ENCODE results near the gene ELMO3. TPM values are rescaled to one million over a fixed set of nuclear protein-coding genes. Genes with fewer than 3 reads are reported as not detected.

ELMO3 gene
- total and polyA plus RNA-seq, 2 of the 13 experiments (the other 11 are each of a cell fraction or from before 2014, with no cell fraction given) = 2.6 to 4.0 TPM

DNA sequence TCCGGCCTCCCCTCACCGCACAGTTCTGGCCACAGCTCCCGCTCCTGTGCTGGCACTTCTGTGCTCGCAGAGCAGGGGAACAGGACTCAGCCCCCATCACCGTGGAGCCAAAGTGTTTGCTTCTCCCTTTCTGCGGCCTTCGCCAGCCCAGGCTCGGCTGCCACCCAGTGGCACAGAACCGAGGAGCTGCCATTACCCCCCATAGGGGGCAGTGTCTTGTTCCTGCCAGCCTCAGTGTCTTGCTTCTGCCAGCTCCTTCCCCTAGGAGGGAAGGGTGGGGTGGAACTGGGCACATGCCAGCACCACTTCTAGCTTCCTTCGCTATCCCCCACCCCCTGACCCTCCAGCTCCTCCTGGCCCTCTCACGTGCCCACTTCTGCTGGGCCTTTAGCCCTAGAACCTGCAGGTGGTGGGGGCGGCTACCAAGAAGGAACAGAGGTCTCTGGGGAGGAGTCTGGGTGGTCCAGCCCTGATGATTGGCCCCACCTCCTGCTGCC, 645 bp upstream of the ELMO3 start:
- peaks cover 8% of the 10 kb centered on the region for H3K79me2 ChIP-seq (ENCODE audit: insufficient read depth, low read length)
- no peak overlapping the region for H3K4me2 ChIP-seq (ENCODE audit: low read depth, low read length)
- intact Hi-C loops (cut with micrococcal nuclease; ENCODE audit: unreplicated experiment) = no loop called here
- no peak overlapping the region for H3K9ac ChIP-seq (ENCODE audit: insufficient read depth, low read depth, low read length)
- no peaks in the 10 kb centered on the region for H3K27me3 ChIP-seq (ENCODE audit: control insufficient read depth in 1 of 2, insufficient read depth in 2 of 2, low read length in 2 of 2)
- peak overlapping the region; percentile 4 for H3K27ac ChIP-seq (ENCODE audit: extremely low read length, insufficient read depth, low read length)
- no peaks in the 10 kb centered on the region for H4K20me1 ChIP-seq (ENCODE audit: insufficient read depth, low read length)
- H3K4me3 ChIP-seq (replicated peaks in 1 of 3; ENCODE audit: insufficient read depth in 1 of 3, low read depth in 2 of 3, low read length in 3 of 3) = no peak overlapping the region
- POLR2A ChIA-PET = interaction anchor here (0.9 to 1.8 kb wide), 6 partner anchors 8 to 49 kb away, joined by 3 to 7 read pairs (median 5); partner anchors contain the start of genes FHOD1, NOL3 and TMEM208
- FAIRE-seq = no peak
- peak; percentile 25 for ATAC-seq
- CTCF ChIA-PET (ENCODE audit: low intra/inter-chr PET ratio, low total read pairs) = no interaction called here
- WGBS (ENCODE audit: low lambda C conversion rate) = 92% methylated on average over 12 of the region's 12 CpGs
- H3K36me3 ChIP-seq (replicated peaks in 1 of 2; ENCODE audit: control insufficient read depth in 1 of 2, insufficient read depth in 2 of 2, low read length in 2 of 2) = peaks cover 53 to 79% of the 10 kb centered on the region in 2 experiments
- peaks cover 11% of the 10 kb centered on the region for H3K4me1 ChIP-seq (ENCODE audit: insufficient read depth, low read length)
- in situ Hi-C loops (cut with HindIII; ENCODE audit: extremely low pct_ligation_motif_present, low pct_unique_long_range_greater_than_20kb) = no loop called here
- TF ChIP-seq RAD21 (CRISPR knock-in tag; IDR thresholded peaks at IDR 0.05) = peak; percentile 47; the same call in 1 of the 2 replicates
- TF ChIP-seq SOX5 (CRISPR knock-in tag; IDR thresholded peaks at IDR 0.05; ENCODE audit: borderline replicate concordance) = no peak
- peak; percentile 62 for TF ChIP-seq AGO2 (optimal IDR thresholded peaks at IDR 0.05; ENCODE audit: low read depth, low read length)
- peak; percentile 13; the same call in 1 of the 2 replicates for TF ChIP-seq ZNF768 (CRISPR knock-in tag; IDR thresholded peaks at IDR 0.05)
- 0 out of 2 replicates have a peak, but pooled peaks have one; percentile 16 for TF ChIP-seq KDM2A (CRISPR knock-in tag; IDR thresholded peaks at IDR 0.05; ENCODE audit: borderline replicate concordance, low read depth)
- TF ChIP-seq STAG1 (CRISPR knock-in tag; IDR thresholded peaks at IDR 0.05) = peak; percentile 34
- TF ChIP-seq, protein P1, sequence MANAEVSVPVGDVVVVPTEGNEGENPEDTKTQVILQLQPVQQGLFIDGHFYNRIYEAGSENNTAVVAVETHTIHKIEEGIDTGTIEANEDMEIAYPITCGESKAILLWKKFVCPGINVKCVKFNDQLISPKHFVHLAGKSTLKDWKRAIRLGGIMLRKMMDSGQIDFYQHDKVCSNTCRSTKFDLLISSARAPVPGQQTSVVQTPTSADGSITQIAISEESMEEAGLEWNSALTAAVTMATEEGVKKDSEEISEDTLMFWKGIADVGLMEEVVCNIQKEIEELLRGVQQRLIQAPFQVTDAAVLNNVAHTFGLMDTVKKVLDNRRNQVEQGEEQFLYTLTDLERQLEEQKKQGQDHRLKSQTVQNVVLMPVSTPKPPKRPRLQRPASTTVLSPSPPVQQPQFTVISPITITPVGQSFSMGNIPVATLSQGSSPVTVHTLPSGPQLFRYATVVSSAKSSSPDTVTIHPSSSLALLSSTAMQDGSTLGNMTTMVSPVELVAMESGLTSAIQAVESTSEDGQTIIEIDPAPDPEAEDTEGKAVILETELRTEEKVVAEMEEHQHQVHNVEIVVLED (CRISPR knock-in tag; IDR thresholded peaks at IDR 0.05; ENCODE audit: borderline replicate concordance) = no peak
- TF ChIP-seq, protein P2, sequence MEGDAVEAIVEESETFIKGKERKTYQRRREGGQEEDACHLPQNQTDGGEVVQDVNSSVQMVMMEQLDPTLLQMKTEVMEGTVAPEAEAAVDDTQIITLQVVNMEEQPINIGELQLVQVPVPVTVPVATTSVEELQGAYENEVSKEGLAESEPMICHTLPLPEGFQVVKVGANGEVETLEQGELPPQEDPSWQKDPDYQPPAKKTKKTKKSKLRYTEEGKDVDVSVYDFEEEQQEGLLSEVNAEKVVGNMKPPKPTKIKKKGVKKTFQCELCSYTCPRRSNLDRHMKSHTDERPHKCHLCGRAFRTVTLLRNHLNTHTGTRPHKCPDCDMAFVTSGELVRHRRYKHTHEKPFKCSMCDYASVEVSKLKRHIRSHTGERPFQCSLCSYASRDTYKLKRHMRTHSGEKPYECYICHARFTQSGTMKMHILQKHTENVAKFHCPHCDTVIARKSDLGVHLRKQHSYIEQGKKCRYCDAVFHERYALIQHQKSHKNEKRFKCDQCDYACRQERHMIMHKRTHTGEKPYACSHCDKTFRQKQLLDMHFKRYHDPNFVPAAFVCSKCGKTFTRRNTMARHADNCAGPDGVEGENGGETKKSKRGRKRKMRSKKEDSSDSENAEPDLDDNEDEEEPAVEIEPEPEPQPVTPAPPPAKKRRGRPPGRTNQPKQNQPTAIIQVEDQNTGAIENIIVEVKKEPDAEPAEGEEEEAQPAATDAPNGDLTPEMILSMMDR (CRISPR knock-in tag; IDR thresholded peaks at IDR 0.05) = peak; percentile 49
- TF ChIP-seq EZH2 (conservative IDR thresholded peaks at IDR 0.05; ENCODE audit: low read depth, low read length) = no peak
- TF ChIP-seq, protein P3, sequence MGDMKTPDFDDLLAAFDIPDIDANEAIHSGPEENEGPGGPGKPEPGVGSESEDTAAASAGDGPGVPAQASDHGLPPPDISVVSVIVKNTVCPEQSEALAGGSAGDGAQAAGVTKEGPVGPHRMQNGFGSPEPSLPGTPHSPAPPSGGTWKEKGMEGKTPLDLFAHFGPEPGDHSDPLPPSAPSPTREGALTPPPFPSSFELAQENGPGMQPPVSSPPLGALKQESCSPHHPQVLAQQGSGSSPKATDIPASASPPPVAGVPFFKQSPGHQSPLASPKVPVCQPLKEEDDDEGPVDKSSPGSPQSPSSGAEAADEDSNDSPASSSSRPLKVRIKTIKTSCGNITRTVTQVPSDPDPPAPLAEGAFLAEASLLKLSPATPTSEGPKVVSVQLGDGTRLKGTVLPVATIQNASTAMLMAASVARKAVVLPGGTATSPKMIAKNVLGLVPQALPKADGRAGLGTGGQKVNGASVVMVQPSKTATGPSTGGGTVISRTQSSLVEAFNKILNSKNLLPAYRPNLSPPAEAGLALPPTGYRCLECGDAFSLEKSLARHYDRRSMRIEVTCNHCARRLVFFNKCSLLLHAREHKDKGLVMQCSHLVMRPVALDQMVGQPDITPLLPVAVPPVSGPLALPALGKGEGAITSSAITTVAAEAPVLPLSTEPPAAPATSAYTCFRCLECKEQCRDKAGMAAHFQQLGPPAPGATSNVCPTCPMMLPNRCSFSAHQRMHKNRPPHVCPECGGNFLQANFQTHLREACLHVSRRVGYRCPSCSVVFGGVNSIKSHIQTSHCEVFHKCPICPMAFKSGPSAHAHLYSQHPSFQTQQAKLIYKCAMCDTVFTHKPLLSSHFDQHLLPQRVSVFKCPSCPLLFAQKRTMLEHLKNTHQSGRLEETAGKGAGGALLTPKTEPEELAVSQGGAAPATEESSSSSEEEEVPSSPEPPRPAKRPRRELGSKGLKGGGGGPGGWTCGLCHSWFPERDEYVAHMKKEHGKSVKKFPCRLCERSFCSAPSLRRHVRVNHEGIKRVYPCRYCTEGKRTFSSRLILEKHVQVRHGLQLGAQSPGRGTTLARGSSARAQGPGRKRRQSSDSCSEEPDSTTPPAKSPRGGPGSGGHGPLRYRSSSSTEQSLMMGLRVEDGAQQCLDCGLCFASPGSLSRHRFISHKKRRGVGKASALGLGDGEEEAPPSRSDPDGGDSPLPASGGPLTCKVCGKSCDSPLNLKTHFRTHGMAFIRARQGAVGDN (CRISPR knock-in tag; IDR thresholded peaks at IDR 0.05) = peak; percentile 28; the same call in 1 of the 2 replicates
- TF ChIP-seq, protein P4, sequence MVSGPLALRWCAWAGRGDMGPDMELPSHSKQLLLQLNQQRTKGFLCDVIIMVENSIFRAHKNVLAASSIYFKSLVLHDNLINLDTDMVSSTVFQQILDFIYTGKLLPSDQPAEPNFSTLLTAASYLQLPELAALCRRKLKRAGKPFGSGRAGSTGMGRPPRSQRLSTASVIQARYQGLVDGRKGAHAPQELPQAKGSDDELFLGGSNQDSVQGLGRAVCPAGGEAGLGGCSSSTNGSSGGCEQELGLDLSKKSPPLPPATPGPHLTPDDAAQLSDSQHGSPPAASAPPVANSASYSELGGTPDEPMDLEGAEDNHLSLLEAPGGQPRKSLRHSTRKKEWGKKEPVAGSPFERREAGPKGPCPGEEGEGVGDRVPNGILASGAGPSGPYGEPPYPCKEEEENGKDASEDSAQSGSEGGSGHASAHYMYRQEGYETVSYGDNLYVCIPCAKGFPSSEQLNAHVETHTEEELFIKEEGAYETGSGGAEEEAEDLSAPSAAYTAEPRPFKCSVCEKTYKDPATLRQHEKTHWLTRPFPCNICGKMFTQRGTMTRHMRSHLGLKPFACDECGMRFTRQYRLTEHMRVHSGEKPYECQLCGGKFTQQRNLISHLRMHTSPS (CRISPR knock-in tag; IDR thresholded peaks at IDR 0.05; ENCODE audit: low read depth) = 0 out of 2 replicates have a peak, but pooled peaks have one; percentile 21
- TF ChIP-seq NRL (CRISPR knock-in tag; IDR thresholded peaks at IDR 0.05; ENCODE audit: borderline replicate concordance) = 0 out of 2 replicates have a peak, but pooled peaks have one; percentile 27
- TF ChIP-seq HNRNPL (IDR thresholded peaks at IDR 0.05; ENCODE audit: low read depth, low read length) = peak; percentile 94
- TF ChIP-seq HNF4A (CRISPR knock-in tag; IDR thresholded peaks at IDR 0.05) = no peak
- H2AFZ ChIP-seq (ENCODE audit: low read length) = no peak overlapping the region
- no peaks in the 10 kb centered on the region for H3K9me3 ChIP-seq (ENCODE audit: low read length)
- DNase-seq (ENCODE audit: low spot score) = no peak
- BruUV-seq (replicated peaks) = no TSS peak

Data from HepG2 (cell line).